SK-N-MC (cell line): ENCODE results near the gene RBM4.

Source experiments
- EZH2 ChIP-seq: fragments of 200-600 bp; sonication (generic); IDR thresholded peaks from one replicate; pipeline ENCODE4 v1.6.1; 2017; ENCODE audit warnings: antibody characterized with exemption
- POLR2AphosphoS5 ChIP-seq: IDR thresholded peaks from 2 replicates; pipeline ENCODE4 v1.6.1; 2012; ENCODE audit warnings: mild to moderate bottlenecking, low read depth, low read length, borderline replicate concordance

- TF ChIP-seq POLR2AphosphoS5 (no peak), EZH2 (no peak)
These were observed 34.3 kb upstream of the RBM4 start for GRCh38 chr11:66604155-66604554.
